GM12892 (cell line): Measurements from ENCODE around the gene LIM2.

Experiments
- POLR2A ChIP-seq: IDR thresholded peaks from 2 replicates; pipeline ENCODE4 v1.6.1; 2011; ENCODE audit warnings: low read depth, low read length, control low read depth
- POLR2AphosphoS5 ChIP-seq: IDR thresholded peaks from 2 replicates; pipeline ENCODE4 v1.6.1; 2011; ENCODE audit warnings: low read depth, low read length, control low read depth

GRCh38 chr19:51331193-51331592 is 56.6 kb downstream of the LIM2 start:
- TF ChIP-seq POLR2A = no peak
- no peak for TF ChIP-seq POLR2AphosphoS5
